Mammary epithelial cell (primary cell): ENCODE measurements around the gene MAST4.
A peak's percentile ranks its signal among the peaks of the same experiment; 100 is the strongest.

Source experiments
- EZH2 ChIP-seq: IDR thresholded peaks from 2 replicates; pipeline ENCODE4 v1.6.1; 2012; ENCODE audit warnings: low read length, inconsistent platforms, borderline replicate concordance
- TF ChIP-seq, protein P1 (sequence below), 2 donors: IDR thresholded peaks in 1 of 2; conservative IDR thresholded peaks in 1 of 2; 2 replicates each; pipeline ENCODE4 v1.5.1; 2011 to 2012; ENCODE audit warnings: inconsistent platforms in 2 of 2, low read length in 2 of 2, mild to moderate bottlenecking in 2 of 2, control low read depth in 1 of 2, low read depth in 1 of 2; ENCODE audit not compliant: insufficient read depth in 1 of 2; ENCODE audit errors: extremely low read depth in 1 of 2

DNA sequence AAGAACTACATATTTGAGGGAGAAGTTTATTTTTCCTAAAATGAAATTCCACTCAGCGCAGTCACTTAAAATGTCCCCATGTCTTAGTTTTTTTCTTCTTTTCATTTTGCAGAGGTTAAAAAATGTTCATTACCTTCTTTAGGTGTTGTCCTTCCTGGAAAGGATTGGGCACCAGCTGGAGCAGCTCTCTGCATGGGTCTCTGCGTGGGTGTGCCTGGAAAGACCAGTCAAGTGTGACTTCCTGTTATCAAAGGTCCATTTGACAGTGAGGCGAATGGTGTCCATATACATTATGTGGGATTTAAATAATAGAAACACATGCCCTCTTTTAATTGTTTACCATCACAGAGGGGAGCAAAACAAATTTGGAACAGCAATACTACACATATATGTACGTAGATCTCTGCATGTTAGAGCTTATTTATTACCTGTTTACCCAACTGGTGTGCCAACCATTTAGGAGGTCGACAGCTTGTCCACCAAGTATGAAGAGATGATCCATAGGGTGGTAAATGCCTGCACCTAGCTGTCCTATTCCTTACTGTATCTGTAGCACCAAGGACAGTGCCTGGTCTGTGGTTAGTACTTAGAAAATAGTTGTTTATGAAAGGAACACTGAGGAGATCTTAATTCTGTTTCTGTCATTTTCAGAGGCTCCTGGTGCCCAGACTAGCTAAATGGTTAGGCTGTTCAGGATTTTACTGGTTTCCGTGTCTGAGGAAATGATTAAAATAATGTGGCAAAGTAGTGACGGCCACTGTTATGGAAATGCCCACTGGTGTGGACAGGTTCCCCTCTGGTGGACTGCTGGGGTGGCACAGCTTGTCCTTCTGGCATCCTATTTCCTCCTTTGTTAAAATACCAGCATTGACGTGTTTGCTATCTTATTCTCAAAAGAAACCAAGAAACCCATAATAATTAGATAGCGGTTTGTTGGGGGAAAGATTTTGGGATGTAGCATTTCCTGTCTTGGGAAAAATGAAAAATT lies 200.4 kb downstream of the MAST4 start:
- TF ChIP-seq, protein P1, sequence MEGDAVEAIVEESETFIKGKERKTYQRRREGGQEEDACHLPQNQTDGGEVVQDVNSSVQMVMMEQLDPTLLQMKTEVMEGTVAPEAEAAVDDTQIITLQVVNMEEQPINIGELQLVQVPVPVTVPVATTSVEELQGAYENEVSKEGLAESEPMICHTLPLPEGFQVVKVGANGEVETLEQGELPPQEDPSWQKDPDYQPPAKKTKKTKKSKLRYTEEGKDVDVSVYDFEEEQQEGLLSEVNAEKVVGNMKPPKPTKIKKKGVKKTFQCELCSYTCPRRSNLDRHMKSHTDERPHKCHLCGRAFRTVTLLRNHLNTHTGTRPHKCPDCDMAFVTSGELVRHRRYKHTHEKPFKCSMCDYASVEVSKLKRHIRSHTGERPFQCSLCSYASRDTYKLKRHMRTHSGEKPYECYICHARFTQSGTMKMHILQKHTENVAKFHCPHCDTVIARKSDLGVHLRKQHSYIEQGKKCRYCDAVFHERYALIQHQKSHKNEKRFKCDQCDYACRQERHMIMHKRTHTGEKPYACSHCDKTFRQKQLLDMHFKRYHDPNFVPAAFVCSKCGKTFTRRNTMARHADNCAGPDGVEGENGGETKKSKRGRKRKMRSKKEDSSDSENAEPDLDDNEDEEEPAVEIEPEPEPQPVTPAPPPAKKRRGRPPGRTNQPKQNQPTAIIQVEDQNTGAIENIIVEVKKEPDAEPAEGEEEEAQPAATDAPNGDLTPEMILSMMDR (conservative IDR thresholded peaks at IDR 0.05 in 1 of 2, IDR thresholded peaks at IDR 0.05 in 1 of 2; ENCODE audit: extremely low read depth in 1 of 2, insufficient read depth in 1 of 2, low read depth in 1 of 2, low read length in 2 of 2), result peak in 1 of 2 donors; percentile 21
- no peak for TF ChIP-seq EZH2
